K562 (cell line): ENCODE data around the gene PDE1C. TPM values are rescaled to one million over a fixed set of nuclear protein-coding genes. Genes with fewer than 3 reads are reported as not detected.

Source experiments
- ATAC-seq: fragments of 200-7000 bp; cut with Tn5 transposase; 3 replicates; pipeline ENCODE4 v1.9.1; 2020; ENCODE audit warnings: moderate library complexity
- BruUV-seq: library from RNA; stranded (reverse); fragments of 400-500 nt; replicated peaks from 2 replicates; lab custom pipeline; 2021; lab: Mats Ljungman, UMichigan
- CTCF ChIA-PET: fragments of 300-600 bp; formaldehyde crosslinking; extraction: SDS; loops from one replicate; lab custom pipeline; 2021; ENCODE audit warnings: low intra/inter-chr PET ratio; lab: Yijun Ruan, JAX
- POLR2A ChIA-PET: fragments of 300-600, 350-650 bp; sonication (Branson Sonifier 250); formaldehyde crosslinking; extraction: SDS; loops from one replicate; lab custom pipeline; 2021; ENCODE audit warnings: antibody characterized with exemption, inconsistent platforms; lab: Yijun Ruan, JAX
- DNase-seq, 4 experiments: peaks; one replicate each; pipeline versions ENCODE4 v3.0.0 to v3.0.0-alpha.2; 2011 to 2018; ENCODE audit warnings: low spot score in 3 of 4, mixed read lengths in 3 of 4; ENCODE audit errors: extremely low read depth in 1 of 4
- FAIRE-seq: peaks from 2 replicates; lab custom pipeline; 2011; peaks lifted over from hg19 to GRCh38; lab: Jason Lieb, UNC
- H2AFZ ChIP-seq: 2 replicates; pipeline ENCODE4 v1.6.0; 2011; ENCODE audit warnings: low read depth, low read length, control low read depth, inconsistent platforms
- H3K27ac ChIP-seq: fragments of 200-600 bp; 3 replicates; pipeline ENCODE4 v1.8.0; 2011; ENCODE audit warnings: low read depth, mild to moderate bottlenecking, control low read depth, inconsistent platforms, low read length, moderate library complexity, mixed read lengths; ENCODE audit errors: extremely low read depth
- H3K27me3 ChIP-seq, 2 experiments: fragments of 300-600 bp in 1 of 2; 2 replicates in 1 of 2; 3 replicates in 1 of 2; pipeline versions ENCODE4 v1.6.0 to v1.8.0; 2011; ENCODE audit warnings: inconsistent platforms in 2 of 2, low read length in 2 of 2, mild to moderate bottlenecking in 1 of 2, mixed read lengths in 1 of 2, moderate library complexity in 1 of 2; ENCODE audit not compliant: control insufficient read depth in 2 of 2, insufficient read depth in 2 of 2
- H3K36me3 ChIP-seq: fragments of 300-600 bp; 3 replicates; pipeline ENCODE4 v1.8.0; 2011; ENCODE audit warnings: mild to moderate bottlenecking, low read length, inconsistent platforms; ENCODE audit not compliant: control insufficient read depth, insufficient read depth
- H3K4me1 ChIP-seq, 2 experiments: fragments of 200-600 bp in 1 of 2; replicated peaks in 1 of 2; 2 replicates in 1 of 2; 3 replicates in 1 of 2; pipeline versions ENCODE4 v1.5.1 to v1.8.0; 2011; ENCODE audit warnings: inconsistent platforms in 2 of 2, low read length in 2 of 2, mild to moderate bottlenecking in 1 of 2, mixed read lengths in 1 of 2, moderate library complexity in 1 of 2; ENCODE audit not compliant: control insufficient read depth in 2 of 2, insufficient read depth in 2 of 2
- H3K4me2 ChIP-seq: 2 replicates; pipeline ENCODE4 v1.6.1; 2011; ENCODE audit warnings: low read length, control low read depth, inconsistent platforms, mixed read lengths; ENCODE audit not compliant: insufficient read depth
- H3K4me3 ChIP-seq: fragments of 200-600 bp; sonication (generic), shearing (Covaris generic); 2 replicates; pipeline ENCODE4 v1.5.1; 2016; ENCODE audit warnings: control low read depth, inconsistent platforms
- H3K79me2 ChIP-seq: fragments of 200-600 bp; 3 replicates; pipeline ENCODE4 v1.8.0; 2011; ENCODE audit warnings: low read length, inconsistent platforms; ENCODE audit not compliant: control insufficient read depth, insufficient read depth
- H3K9ac ChIP-seq, 2 experiments: 2 replicates each; pipeline versions ENCODE4 v1.6.0 to v1.6.1; 2011; ENCODE audit warnings: low read depth in 2 of 2, low read length in 2 of 2, control low read depth in 1 of 2, inconsistent platforms in 1 of 2, mild to moderate bottlenecking in 1 of 2, mixed read lengths in 1 of 2; ENCODE audit not compliant: insufficient read depth in 1 of 2
- H3K9me1 ChIP-seq: one replicate; pipeline ENCODE4 v1.6.0; 2011; ENCODE audit warnings: inconsistent platforms, mild to moderate bottlenecking, low read length, moderate library complexity; ENCODE audit not compliant: control insufficient read depth, insufficient read depth
- H3K9me3 ChIP-seq: replicated peaks from 2 replicates; pipeline ENCODE4 v1.5.1; 2011; ENCODE audit warnings: low read depth, low read length, inconsistent platforms; ENCODE audit not compliant: control insufficient read depth, insufficient read depth
- H4K20me1 ChIP-seq: replicated peaks from 2 replicates; pipeline ENCODE4 v1.6.1; 2011; ENCODE audit warnings: low read length, inconsistent platforms, mixed read lengths; ENCODE audit not compliant: control insufficient read depth, insufficient read depth
- DNMT1 ChIP-seq: fragments of 450-650 bp; IDR thresholded peaks from 2 replicates; pipeline ENCODE4 v1.6.1; 2016; ENCODE audit warnings: antibody characterized with exemption, mild to moderate bottlenecking
- HNRNPH1 ChIP-seq: fragments of 200-400 bp; formaldehyde crosslinking; optimal IDR thresholded peaks from 2 replicates; pipeline ENCODE3; 2017; ENCODE audit warnings: low read depth, mild to moderate bottlenecking, low read length, moderate library complexity
- KDM5B ChIP-seq: fragments of 200-600 bp; sonication (generic); IDR thresholded peaks from 2 replicates; pipeline ENCODE4 v1.6.1; 2012; ENCODE audit warnings: low read depth, mild to moderate bottlenecking, moderate library complexity, low read length, control low read depth, inconsistent platforms; ENCODE audit not compliant: insufficient replicate concordance
- TCF7L2 ChIP-seq: fragments of 150-350 bp; IDR thresholded peaks from 2 replicates; pipeline ENCODE4 v1.6.1; 2016; ENCODE audit warnings: low read depth, mild to moderate bottlenecking, low read length, moderate library complexity
- ZKSCAN3 ChIP-seq: fragments of 250-450 bp; sonication (Bioruptor Pico); IDR thresholded peaks from 2 replicates; pipeline ENCODE4 v1.4.0; 2020
- WGBS: fragments of 100-300 bp; shearing (Covaris generic); methylation state at CpG from one replicate; pipeline ENCODE4 v1.1.6; 2016; ENCODE audit warnings: low coverage, mixed read lengths; ENCODE audit not compliant: insufficient coverage; ENCODE audit errors: missing lambda C conversion rate; 5-methylcytosine and 5-hydroxymethylcytosine counted together
- in situ Hi-C: fragments of 300-500 bp; cut with MboI; formaldehyde crosslinking; loops from 4 replicates; pipeline ENCODE4 v1.15.0; 2018; ENCODE audit warnings: inconsistent platforms, mixed read lengths
- intact Hi-C: fragments of 100-400 bp; cut with micrococcal nuclease; formaldehyde crosslinking; loops from 2 replicates; pipeline ENCODE4 v1.14.2; 2022
- polyA plus RNA-seq, 8 experiments: library from polyadenylated mRNA; depleted of rRNA in 4 of 8; stranded (reverse) in 5 of 8; unstranded in 3 of 8; fragments of >200 nt; fragmentation: Nextera tagmentation in 2 of 8; fragmentation: Illumina TruSeq in 1 of 8; extraction: Ambion mirVana in 2 of 8; extraction: Trizol in 1 of 8; gene quantifications; 2 replicates each; pipeline versions ENCODE4 v1.2.1 to v1.2.3, GENCODE V29; 2011 to 2014; ENCODE audit warnings: inconsistent platforms in 1 of 8, missing spikeins in 1 of 8
- total RNA-seq, 7 experiments: library from RNA; depleted of rRNA in 6 of 7; stranded (reverse); fragments of >200 nt in 6 of 7; fragmentation: Illumina TruSeq in 2 of 7; extraction: Trizol in 2 of 7; gene quantifications; 2 replicates each; pipeline versions ENCODE4 v1.2.1 to v1.2.3, GENCODE V29; 2011 to 2021; ENCODE audit warnings: low replicate concordance in 1 of 7
- TF ChIP-seq, protein P1 (sequence below): sonication (generic); formaldehyde crosslinking; IDR thresholded peaks from 2 replicates; pipeline ENCODE4 v1.9.0; 2022; ENCODE audit warnings: mild to moderate bottlenecking, missing genetic modification reagents
- TF ChIP-seq, protein P2 (sequence below): fragments of 250-450 bp; sonication (Bioruptor Pico); IDR thresholded peaks from 2 replicates; pipeline ENCODE4 v1.6.1; 2021; ENCODE audit warnings: mild to moderate bottlenecking
- TF ChIP-seq, protein P3 (sequence below): fragments of 450-650 bp; IDR thresholded peaks from 2 replicates; pipeline ENCODE4 v1.6.1; 2016; ENCODE audit warnings: mild to moderate bottlenecking, moderate library complexity

PDE1C gene
- total and polyA plus RNA-seq, 9 of the 15 experiments (the other 6 are each of a cell fraction or from before 2014, with no cell fraction given) = under 0.01 to 0.01 TPM; not detected in 7

DNA sequence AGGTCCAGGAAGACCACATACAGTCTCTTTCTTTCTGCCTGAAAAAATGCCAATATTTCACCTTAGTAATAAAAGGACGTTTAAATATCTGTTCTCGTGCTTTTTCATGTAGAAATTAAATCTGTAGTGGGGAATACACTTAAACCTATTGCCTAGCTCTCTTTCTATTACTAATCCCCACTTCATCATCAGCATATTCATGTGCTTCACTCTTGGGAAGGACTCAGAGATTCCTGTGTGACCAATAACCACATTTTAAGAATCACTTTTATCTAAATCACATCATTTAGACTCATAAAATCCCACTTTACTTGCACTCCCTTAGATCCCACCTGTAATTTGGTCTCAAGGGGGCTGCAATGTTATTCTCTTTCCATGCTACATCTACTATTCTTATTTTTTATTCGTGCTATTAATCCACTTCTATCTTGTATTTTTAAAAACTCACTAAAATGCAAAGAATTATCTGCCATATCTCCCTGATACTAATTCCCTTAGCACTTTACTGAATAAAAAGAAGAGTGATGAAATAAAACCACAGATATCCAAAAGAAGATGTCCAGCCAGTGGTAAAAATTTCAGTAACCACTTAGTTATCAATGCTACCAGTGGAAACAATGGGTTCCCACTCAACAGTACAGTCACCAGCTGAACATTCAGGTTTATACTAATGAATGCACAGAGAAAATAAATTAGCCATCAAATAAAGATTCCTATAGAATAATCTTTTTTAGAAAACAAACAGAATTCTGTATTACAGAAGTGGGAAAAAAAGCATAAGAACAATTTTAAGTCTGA is 281.1 kb downstream of the PDE1C start (continued):
- TF ChIP-seq, protein P1, sequence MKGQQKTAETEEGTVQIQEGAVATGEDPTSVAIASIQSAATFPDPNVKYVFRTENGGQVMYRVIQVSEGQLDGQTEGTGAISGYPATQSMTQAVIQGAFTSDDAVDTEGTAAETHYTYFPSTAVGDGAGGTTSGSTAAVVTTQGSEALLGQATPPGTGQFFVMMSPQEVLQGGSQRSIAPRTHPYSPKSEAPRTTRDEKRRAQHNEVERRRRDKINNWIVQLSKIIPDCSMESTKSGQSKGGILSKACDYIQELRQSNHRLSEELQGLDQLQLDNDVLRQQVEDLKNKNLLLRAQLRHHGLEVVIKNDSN (CRISPR knock-in tag) = no peak
- TF ChIP-seq DNMT1 (no peak), ZKSCAN3 (CRISPR knock-in tag) (no peak), TCF7L2 (no peak), HNRNPH1 (no peak), KDM5B (no peak)
- TF ChIP-seq, protein P2, sequence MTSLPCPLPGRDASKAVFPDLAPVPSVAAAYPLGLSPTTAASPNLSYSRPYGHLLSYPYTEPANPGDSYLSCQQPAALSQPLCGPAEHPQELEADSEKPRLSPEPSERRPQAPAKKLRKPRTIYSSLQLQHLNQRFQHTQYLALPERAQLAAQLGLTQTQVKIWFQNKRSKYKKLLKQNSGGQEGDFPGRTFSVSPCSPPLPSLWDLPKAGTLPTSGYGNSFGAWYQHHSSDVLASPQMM (CRISPR knock-in tag) = no peak
- TF ChIP-seq, all 486 proteins: peak for 0

DNA sequence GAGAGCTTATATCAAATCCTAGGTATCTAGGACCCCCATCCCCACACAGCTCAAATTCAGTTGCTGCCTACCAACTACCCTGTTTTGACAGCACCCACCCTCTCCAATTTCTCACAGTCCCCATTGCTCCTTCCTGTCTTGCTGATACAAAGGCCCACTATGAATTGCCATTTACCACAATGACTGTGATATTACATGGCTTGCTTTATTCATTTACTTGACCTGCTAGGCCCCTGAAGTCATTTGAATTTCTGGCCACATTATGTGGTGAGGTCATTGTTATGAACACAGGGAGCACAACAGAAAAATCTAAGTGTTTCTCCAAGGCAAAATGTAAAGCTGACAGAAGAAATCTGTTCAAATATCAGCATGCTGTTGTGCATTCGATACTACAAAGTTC is 281.8 kb downstream of the PDE1C start:
- FAIRE-seq (no peak), DNase-seq (no peak), ATAC-seq (no peak)
- Histone ChIP-seq H3K9me3 (no peaks in the 10 kb centered on the region), H4K20me1 (no peaks in the 10 kb centered on the region), H3K27ac (no peak overlapping the region), H2AFZ (no peak overlapping the region), H3K79me2 (no peaks in the 10 kb centered on the region), H3K27me3 (no peaks in the 10 kb centered on the region), H3K9me1 (no peaks in the 10 kb centered on the region), H3K4me2 (no peak overlapping the region), H3K9ac (no peak overlapping the region), H3K4me3 (no peak overlapping the region), H3K4me1 (no peaks in the 10 kb centered on the region), H3K36me3 (no peaks in the 10 kb centered on the region)
- intact Hi-C loops = no loop called here
- CTCF ChIA-PET = no interaction called here
- POLR2A ChIA-PET = no interaction called here
- in situ Hi-C loops = no loop called here
- no TSS peak for BruUV-seq
- WGBS = 0% methylated on average over 1 of the region's 1 CpG
- TF ChIP-seq, protein P3, sequence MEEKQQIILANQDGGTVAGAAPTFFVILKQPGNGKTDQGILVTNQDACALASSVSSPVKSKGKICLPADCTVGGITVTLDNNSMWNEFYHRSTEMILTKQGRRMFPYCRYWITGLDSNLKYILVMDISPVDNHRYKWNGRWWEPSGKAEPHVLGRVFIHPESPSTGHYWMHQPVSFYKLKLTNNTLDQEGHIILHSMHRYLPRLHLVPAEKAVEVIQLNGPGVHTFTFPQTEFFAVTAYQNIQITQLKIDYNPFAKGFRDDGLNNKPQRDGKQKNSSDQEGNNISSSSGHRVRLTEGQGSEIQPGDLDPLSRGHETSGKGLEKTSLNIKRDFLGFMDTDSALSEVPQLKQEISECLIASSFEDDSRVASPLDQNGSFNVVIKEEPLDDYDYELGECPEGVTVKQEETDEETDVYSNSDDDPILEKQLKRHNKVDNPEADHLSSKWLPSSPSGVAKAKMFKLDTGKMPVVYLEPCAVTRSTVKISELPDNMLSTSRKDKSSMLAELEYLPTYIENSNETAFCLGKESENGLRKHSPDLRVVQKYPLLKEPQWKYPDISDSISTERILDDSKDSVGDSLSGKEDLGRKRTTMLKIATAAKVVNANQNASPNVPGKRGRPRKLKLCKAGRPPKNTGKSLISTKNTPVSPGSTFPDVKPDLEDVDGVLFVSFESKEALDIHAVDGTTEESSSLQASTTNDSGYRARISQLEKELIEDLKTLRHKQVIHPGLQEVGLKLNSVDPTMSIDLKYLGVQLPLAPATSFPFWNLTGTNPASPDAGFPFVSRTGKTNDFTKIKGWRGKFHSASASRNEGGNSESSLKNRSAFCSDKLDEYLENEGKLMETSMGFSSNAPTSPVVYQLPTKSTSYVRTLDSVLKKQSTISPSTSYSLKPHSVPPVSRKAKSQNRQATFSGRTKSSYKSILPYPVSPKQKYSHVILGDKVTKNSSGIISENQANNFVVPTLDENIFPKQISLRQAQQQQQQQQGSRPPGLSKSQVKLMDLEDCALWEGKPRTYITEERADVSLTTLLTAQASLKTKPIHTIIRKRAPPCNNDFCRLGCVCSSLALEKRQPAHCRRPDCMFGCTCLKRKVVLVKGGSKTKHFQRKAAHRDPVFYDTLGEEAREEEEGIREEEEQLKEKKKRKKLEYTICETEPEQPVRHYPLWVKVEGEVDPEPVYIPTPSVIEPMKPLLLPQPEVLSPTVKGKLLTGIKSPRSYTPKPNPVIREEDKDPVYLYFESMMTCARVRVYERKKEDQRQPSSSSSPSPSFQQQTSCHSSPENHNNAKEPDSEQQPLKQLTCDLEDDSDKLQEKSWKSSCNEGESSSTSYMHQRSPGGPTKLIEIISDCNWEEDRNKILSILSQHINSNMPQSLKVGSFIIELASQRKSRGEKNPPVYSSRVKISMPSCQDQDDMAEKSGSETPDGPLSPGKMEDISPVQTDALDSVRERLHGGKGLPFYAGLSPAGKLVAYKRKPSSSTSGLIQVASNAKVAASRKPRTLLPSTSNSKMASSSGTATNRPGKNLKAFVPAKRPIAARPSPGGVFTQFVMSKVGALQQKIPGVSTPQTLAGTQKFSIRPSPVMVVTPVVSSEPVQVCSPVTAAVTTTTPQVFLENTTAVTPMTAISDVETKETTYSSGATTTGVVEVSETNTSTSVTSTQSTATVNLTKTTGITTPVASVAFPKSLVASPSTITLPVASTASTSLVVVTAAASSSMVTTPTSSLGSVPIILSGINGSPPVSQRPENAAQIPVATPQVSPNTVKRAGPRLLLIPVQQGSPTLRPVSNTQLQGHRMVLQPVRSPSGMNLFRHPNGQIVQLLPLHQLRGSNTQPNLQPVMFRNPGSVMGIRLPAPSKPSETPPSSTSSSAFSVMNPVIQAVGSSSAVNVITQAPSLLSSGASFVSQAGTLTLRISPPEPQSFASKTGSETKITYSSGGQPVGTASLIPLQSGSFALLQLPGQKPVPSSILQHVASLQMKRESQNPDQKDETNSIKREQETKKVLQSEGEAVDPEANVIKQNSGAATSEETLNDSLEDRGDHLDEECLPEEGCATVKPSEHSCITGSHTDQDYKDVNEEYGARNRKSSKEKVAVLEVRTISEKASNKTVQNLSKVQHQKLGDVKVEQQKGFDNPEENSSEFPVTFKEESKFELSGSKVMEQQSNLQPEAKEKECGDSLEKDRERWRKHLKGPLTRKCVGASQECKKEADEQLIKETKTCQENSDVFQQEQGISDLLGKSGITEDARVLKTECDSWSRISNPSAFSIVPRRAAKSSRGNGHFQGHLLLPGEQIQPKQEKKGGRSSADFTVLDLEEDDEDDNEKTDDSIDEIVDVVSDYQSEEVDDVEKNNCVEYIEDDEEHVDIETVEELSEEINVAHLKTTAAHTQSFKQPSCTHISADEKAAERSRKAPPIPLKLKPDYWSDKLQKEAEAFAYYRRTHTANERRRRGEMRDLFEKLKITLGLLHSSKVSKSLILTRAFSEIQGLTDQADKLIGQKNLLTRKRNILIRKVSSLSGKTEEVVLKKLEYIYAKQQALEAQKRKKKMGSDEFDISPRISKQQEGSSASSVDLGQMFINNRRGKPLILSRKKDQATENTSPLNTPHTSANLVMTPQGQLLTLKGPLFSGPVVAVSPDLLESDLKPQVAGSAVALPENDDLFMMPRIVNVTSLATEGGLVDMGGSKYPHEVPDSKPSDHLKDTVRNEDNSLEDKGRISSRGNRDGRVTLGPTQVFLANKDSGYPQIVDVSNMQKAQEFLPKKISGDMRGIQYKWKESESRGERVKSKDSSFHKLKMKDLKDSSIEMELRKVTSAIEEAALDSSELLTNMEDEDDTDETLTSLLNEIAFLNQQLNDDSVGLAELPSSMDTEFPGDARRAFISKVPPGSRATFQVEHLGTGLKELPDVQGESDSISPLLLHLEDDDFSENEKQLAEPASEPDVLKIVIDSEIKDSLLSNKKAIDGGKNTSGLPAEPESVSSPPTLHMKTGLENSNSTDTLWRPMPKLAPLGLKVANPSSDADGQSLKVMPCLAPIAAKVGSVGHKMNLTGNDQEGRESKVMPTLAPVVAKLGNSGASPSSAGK = no peak
